GM13977 (cell line): Measurements from ENCODE around the gene PDE6A.

Experiments used
- DNase-seq: peaks from one replicate; pipeline ENCODE4 v3.0.0; 2012; ENCODE audit warnings: low spot score
- in situ Hi-C: fragments of 300-500 bp; cut with MboI; formaldehyde crosslinking; loops from one replicate; pipeline ENCODE4 v1.12.0; 2022; ENCODE audit warnings: low sequenced_read_pairs, low pct_unique_long_range_greater_than_20kb, mixed read lengths, inconsistent platforms; ENCODE audit not compliant: unreplicated experiment
- TF ChIP-seq, protein P1 (sequence below): IDR thresholded peaks from 2 replicates; pipeline ENCODE4 v1.5.1; 2012; ENCODE audit warnings: mild to moderate bottlenecking, control low read depth; ENCODE audit not compliant: insufficient read depth; ENCODE audit errors: extremely low read depth, missing control alignments

PDE6A gene

DNA sequence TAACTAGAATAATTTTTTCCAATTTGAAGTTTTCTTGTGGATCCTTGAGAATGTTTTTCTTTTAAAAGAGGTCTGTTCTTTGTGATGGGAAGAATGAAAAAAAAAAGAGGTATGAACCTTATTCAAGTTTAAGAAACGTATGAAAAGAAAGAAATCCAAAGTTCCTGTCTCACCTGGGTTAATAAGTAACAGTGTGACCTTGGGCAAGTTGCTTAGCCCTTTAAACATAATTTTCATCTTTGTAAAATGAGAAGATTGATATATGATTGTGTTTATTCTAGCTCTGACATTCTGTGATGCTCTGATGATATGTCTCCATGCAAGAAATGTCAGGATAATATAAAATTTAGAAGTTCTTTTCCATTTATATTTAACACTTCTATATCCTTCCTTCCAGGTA lies 35.3 kb upstream of the PDE6A start:
- TF ChIP-seq, protein P1, sequence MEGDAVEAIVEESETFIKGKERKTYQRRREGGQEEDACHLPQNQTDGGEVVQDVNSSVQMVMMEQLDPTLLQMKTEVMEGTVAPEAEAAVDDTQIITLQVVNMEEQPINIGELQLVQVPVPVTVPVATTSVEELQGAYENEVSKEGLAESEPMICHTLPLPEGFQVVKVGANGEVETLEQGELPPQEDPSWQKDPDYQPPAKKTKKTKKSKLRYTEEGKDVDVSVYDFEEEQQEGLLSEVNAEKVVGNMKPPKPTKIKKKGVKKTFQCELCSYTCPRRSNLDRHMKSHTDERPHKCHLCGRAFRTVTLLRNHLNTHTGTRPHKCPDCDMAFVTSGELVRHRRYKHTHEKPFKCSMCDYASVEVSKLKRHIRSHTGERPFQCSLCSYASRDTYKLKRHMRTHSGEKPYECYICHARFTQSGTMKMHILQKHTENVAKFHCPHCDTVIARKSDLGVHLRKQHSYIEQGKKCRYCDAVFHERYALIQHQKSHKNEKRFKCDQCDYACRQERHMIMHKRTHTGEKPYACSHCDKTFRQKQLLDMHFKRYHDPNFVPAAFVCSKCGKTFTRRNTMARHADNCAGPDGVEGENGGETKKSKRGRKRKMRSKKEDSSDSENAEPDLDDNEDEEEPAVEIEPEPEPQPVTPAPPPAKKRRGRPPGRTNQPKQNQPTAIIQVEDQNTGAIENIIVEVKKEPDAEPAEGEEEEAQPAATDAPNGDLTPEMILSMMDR, result no peak
- DNase-seq, result no peak
- in situ Hi-C loops, result loop anchor here (10.0 kb wide), 2 partner anchors 145 to 345 kb away; no protein-coding TSS in a partner anchor

DNA sequence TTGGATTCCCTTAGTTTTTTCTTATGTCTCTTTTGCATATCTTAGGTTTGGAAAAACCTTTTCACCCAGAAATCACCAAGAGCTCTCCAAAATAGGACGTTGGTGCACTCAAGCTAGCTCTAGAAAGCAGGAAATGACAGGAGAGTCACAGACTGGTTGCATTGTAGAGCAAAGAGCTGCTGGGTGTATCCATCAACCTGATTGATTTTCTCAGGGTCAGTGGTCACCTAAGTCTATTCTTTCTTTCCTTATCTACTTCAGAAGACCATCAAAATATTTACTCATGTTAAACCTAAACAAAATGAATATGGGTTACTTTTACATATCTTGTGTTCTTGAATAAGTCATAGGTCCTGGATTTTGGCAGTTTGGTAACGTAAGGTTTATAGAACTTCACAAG lies 30.8 kb upstream of the PDE6A start:
- TF ChIP-seq, protein P1, result no peak
- in situ Hi-C loops, result no loop called here
- no peak for DNase-seq

DNA sequence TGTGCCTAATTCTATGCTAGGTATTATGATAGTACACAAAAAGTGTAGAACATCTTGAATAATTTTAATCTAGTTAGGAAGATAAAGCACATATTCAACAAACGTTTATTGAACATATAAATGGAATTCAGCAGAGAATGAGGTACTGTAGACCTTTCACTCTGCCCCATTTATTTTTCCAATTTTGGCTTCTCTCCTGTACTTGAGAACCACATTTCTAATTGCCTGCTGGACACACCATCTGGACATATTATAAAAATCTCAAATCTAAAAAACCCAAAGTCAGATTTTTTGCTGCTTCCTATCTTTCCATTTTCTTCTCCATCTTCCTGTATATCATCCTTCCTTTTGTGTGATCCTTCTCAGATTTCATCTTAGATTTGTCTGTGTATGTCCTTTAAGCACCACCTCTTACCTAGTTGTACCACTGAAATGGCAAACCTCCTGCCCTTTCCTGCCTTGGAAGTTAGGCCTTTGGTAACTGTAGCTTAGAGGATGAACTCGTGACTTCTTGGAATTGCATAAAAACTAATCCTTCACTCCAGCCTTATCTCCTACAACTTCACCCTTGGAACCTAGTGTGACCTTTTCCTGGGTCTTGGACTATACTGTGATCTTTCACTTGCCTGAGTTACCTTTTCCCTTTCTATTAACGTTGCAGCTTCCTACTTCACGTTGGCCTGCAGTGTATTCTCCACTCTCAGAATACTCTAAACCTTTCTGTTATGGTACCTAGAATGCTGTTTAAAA lies 24.8 kb upstream of the PDE6A start:
- in situ Hi-C loops, result no loop called here
- TF ChIP-seq, protein P1, result no peak
- DNase-seq, result no peak

DNA sequence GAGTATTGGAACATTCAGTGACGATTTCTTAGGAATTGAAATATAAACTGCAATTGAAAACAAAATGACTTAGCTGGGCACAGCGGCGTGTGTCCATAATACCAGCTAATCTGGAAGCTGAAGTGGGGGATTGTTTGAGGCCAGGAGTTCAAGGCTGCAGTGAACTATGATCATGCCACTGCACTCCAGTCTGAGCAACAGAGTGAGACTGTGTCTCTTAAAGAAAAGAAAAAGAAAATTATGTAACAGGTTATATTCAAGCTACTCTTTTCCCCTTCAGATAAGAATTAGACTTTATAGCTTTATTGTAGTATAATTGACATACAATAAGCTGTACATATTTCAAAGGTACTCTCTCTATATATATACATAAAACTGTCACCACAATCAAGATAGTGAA lies 22.4 kb upstream of the PDE6A start:
- DNase-seq, result no peak
- in situ Hi-C loops, result no loop called here
- TF ChIP-seq, protein P1, result no peak

DNA sequence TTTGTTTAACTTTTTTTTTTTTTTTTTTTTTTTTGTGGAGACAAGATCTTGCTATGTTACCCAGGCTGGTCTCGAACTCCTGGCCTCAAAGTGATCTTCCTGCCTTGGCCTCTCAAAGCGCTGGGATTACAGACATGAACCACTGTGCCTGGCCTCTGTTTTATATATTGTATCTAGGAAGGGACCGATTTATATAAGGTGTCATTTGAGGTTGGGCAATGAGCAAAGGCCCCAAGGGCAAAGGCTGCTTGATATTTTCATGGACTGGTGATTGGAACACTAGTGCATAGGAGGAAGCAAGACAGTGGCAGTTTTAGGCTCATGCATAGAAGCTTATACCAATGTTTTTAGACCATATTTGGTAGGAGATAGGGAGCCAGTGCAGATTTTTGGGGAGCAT lies 19.1 kb upstream of the PDE6A start:
- in situ Hi-C loops, result no loop called here
- DNase-seq, result no peak
- TF ChIP-seq, protein P1, result no peak

DNA sequence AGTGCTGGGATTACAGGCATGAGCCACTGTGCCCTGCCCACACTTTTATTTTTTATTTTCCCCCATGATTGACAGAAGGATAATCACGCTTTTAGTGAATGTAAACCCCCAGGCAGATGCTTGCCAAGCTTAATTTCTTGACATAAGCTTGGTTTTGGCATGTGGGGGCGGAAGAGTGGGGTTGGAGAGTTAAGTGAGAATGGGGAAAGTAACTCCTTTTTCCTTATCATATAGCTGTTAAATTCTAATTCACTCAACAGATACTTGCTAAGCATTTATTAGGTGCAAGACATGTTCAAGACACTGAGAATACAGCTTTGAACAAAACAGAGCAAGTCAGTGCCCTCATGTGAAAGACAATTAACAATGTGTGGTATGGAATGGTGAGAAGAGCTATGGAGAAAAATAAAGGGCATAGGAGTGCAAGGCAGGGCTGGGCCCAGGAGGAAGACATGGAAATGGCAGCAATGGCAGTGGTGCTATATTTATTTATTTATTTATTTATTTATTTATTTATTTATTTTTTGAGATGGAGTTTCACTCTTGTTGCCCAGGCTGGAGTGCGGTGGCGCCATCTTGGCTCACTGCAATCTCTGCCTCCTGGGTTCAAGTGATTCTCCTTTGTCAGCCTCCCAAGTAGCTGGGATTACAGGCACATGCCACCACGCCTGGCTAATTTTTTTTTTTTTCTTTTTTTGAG lies 18.2 kb upstream of the PDE6A start:
- in situ Hi-C loops, result no loop called here
- DNase-seq, result no peak
- TF ChIP-seq, protein P1, result no peak
